AG10803 (cell line): Measurements from ENCODE around the gene ATP2B2.

Experiments used
- DNase-seq: peaks from one replicate; pipeline ENCODE4 v3.0.0; 2010; ENCODE audit warnings: low read depth
- H3K4me3 ChIP-seq: 2 replicates; pipeline ENCODE4 v1.5.1; 2011; ENCODE audit warnings: mild to moderate bottlenecking, low read length, control low read depth
- CTCF ChIP-seq: conservative IDR thresholded peaks from 2 replicates; pipeline ENCODE4 v1.5.1; 2011; ENCODE audit warnings: mild to moderate bottlenecking, low read length, control low read depth, inconsistent platforms

ATP2B2 gene

GRCh38 chr3:10378246-10378645 is 127.1 kb downstream of the ATP2B2 start:
- DNase-seq: no peak
- TF ChIP-seq CTCF: no peak
- H3K4me3 ChIP-seq: no peak overlapping the region

GRCh38 chr3:10377148-10377725 is 128.1 kb downstream of the ATP2B2 start:
- no peak for DNase-seq
- no peak for TF ChIP-seq CTCF

GRCh38 chr3:10376353-10376752 is 129.0 kb downstream of the ATP2B2 start:
- H3K4me3 ChIP-seq: no peak overlapping the region
- no peak for DNase-seq
- no peak for TF ChIP-seq CTCF

More at GRCh38 chr3:10377148-10377725, 128.1 kb downstream of the ATP2B2 start:
- no peak overlapping the region for H3K4me3 ChIP-seq

GRCh38 chr3:10375296-10376053 is 129.9 kb downstream of the ATP2B2 start:
- no peak for TF ChIP-seq CTCF
- DNase-seq: no peak
- no peak overlapping the region for H3K4me3 ChIP-seq

- TF ChIP-seq CTCF: no peak
- DNase-seq: no peak
Measured at GRCh38 chr3:10374311-10374710, 131.1 kb downstream of the ATP2B2 start.

GRCh38 chr3:10373686-10374261 is 131.6 kb downstream of the ATP2B2 start:
- peak; percentile 56 for DNase-seq
- TF ChIP-seq CTCF: no peak
- H3K4me3 ChIP-seq: no peak overlapping the region

More at GRCh38 chr3:10374311-10374710, 131.1 kb downstream of the ATP2B2 start:
- no peak overlapping the region for H3K4me3 ChIP-seq

GRCh38 chr3:10371789-10372188 is 133.6 kb downstream of the ATP2B2 start:
- no peak for DNase-seq
- no peak overlapping the region for H3K4me3 ChIP-seq
- no peak for TF ChIP-seq CTCF
